MCF 10A (cell line): ENCODE data around the gene CAMK4. TPM values are rescaled to one million over a fixed set of nuclear protein-coding genes. Genes with fewer than 3 reads are reported as not detected.

Experiments
- BruUV-seq: library from RNA; stranded (reverse); fragments of 400-500 nt; replicated peaks from 2 replicates; lab custom pipeline; 2021; lab: Mats Ljungman, UMichigan
- CTCF ChIA-PET: fragments of 300-600 bp; sonication (Branson Sonifier 250); formaldehyde crosslinking; extraction: SDS; loops from one replicate; lab custom pipeline; 2021; ENCODE audit warnings: antibody characterized with exemption, inconsistent platforms; lab: Yijun Ruan, JAX
- POLR2A ChIA-PET: fragments of 300-600, 350-650 bp; sonication (Branson Sonifier 250); formaldehyde crosslinking; extraction: SDS; loops from one replicate; lab custom pipeline; 2020; ENCODE audit warnings: antibody characterized with exemption, inconsistent platforms; lab: Yijun Ruan, JAX
- DNase-seq: peaks from one replicate; pipeline ENCODE4 v3.0.0-alpha.2; 2018; ENCODE audit not compliant: unreplicated experiment
- H3K27ac Mint-ChIP-seq: one replicate; pipeline ENCODE4 v1.8.0; 2022; ENCODE audit warnings: mild to moderate bottlenecking, low read depth, mixed read lengths; ENCODE audit not compliant: unreplicated experiment
- H3K27me3 Mint-ChIP-seq: one replicate; pipeline ENCODE4 v1.8.0; 2022; ENCODE audit warnings: mixed read lengths; ENCODE audit not compliant: insufficient read depth, unreplicated experiment
- H3K36me3 Mint-ChIP-seq: one replicate; pipeline ENCODE4 v1.8.0; 2022; ENCODE audit warnings: mild to moderate bottlenecking, moderate library complexity, mixed read lengths; ENCODE audit not compliant: insufficient read depth, unreplicated experiment
- H3K4me1 Mint-ChIP-seq: one replicate; pipeline ENCODE4 v1.8.0; 2022; ENCODE audit warnings: mixed read lengths; ENCODE audit not compliant: insufficient read depth, unreplicated experiment
- H3K4me3 Mint-ChIP-seq: one replicate; pipeline ENCODE4 v1.8.0; 2022; ENCODE audit warnings: mild to moderate bottlenecking, moderate library complexity, mixed read lengths; ENCODE audit not compliant: unreplicated experiment
- H3K9me3 Mint-ChIP-seq: one replicate; pipeline ENCODE4 v1.8.0; 2022; ENCODE audit warnings: mixed read lengths; ENCODE audit not compliant: unreplicated experiment
- intact Hi-C: fragments of 100-400 bp; cut with micrococcal nuclease; formaldehyde crosslinking; loops from 2 replicates; pipeline ENCODE4 v1.14.1; 2022
- total RNA-seq: library from RNA; stranded (reverse); gene quantifications from 2 replicates; pipeline ENCODE4 v1.2.3, GENCODE V29; 2022
- TF ChIP-seq, protein P1 (sequence below): fragments of 200-600 bp; IDR thresholded peaks from one replicate; pipeline ENCODE4 v1.8.0; 2022; ENCODE audit warnings: antibody characterized with exemption, mild to moderate bottlenecking; ENCODE audit not compliant: unreplicated experiment

The CAMK4 gene
- total RNA-seq, 1 experiment from 2014 or later = 0.21 TPM

DNA sequence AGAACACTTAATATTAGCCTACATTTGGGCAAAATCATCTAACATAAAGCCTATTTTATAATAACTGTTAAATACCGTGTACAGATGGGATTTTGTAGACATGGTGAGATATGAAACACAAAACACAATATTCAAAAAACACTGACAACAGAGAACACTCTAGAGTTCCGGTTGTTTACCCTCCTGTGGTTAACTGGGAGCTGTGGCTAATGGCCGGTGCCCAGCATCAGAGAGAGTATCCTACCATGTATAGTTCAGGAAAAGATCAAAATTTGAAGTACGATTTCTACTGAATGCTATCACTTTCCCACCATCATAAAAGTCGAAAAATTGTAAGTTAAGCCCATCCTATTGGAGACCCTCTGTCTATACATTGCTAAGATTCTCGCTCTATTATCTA lies 2.4 kb downstream of the CAMK4 start:
- Mint-ChIP-seq H3K9me3 (no peaks in the 10 kb centered on the region), H3K36me3 (no peaks in the 10 kb centered on the region), H3K27ac (no peak overlapping the region), H3K4me3 (no peak overlapping the region), H3K4me1 (peaks cover 5% of the 10 kb centered on the region), H3K27me3 (peaks cover 16% of the 10 kb centered on the region)
- DNase-seq = no peak
- intact Hi-C loops = no loop called here
- BruUV-seq = no TSS peak
- TF ChIP-seq, protein P1, sequence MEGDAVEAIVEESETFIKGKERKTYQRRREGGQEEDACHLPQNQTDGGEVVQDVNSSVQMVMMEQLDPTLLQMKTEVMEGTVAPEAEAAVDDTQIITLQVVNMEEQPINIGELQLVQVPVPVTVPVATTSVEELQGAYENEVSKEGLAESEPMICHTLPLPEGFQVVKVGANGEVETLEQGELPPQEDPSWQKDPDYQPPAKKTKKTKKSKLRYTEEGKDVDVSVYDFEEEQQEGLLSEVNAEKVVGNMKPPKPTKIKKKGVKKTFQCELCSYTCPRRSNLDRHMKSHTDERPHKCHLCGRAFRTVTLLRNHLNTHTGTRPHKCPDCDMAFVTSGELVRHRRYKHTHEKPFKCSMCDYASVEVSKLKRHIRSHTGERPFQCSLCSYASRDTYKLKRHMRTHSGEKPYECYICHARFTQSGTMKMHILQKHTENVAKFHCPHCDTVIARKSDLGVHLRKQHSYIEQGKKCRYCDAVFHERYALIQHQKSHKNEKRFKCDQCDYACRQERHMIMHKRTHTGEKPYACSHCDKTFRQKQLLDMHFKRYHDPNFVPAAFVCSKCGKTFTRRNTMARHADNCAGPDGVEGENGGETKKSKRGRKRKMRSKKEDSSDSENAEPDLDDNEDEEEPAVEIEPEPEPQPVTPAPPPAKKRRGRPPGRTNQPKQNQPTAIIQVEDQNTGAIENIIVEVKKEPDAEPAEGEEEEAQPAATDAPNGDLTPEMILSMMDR = no peak
- CTCF ChIA-PET = interaction anchor here (1.2 kb wide), 1 partner anchor 12 kb away, joined by 3 read pairs; no protein-coding TSS in a partner anchor
- POLR2A ChIA-PET = interaction anchor here (0.8 kb wide), 1 partner anchor 285 kb away, joined by 3 read pairs; no protein-coding TSS in a partner anchor

DNA sequence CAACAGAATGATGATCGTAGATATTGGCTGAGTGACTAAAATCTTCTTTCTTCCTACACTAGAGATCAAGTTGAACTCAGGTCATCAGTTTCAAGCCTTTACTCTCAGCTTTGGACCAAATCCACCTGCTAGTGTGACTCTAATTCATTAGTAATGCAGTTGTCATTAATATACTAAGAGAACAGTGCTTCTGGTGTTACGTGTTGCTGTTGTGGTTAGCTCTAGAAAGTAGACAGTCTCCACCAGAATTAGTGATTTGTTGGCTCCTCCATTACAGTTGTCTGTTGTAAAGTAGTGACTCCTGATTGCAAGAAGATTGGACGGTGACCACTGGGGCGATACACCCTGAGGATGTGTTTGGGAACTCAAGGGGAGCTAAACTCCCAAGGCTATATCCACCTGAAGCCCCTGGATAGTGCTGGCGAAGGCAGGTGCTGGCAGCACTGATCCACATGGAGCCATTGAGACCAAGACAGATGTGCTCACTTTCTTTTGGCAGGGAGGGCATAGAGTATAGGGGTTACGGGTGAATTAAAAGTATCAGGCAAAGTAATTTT lies 3.1 kb downstream of the CAMK4 start:
- POLR2A ChIA-PET = interaction anchor here (0.6 kb wide), 1 partner anchor 23 kb away, joined by 3 read pairs; no protein-coding TSS in a partner anchor
- intact Hi-C loops = no loop called here
- DNase-seq = no peak

DNA sequence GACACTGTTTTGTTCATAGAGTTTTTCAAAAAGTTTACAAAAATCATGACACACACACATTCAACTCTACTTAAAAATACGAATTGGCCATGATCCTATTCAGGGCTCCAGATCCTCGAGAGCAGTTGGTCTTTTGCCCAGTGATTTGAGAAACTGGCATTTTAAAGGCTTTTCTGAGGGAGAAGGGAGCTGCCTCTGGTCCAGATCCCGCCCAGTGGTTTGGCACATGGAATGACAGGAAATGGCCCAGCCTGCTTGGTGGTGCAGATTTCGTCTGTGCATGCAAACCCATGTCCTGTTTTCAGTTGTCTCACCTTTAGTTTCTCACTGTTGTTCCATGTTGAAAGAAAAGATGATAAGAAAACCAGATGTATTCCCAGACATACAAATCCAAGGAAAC lies 3.6 kb downstream of the CAMK4 start:
- DNase-seq = peak; percentile 73
- Mint-ChIP-seq H3K27me3 (peaks cover 17% of the 10 kb centered on the region), H3K36me3 (no peaks in the 10 kb centered on the region), H3K4me1 (peaks cover 5% of the 10 kb centered on the region), H3K4me3 (no peak overlapping the region), H3K9me3 (no peaks in the 10 kb centered on the region), H3K27ac (no peak overlapping the region)
- intact Hi-C loops = no loop called here
- TF ChIP-seq, protein P1 = no peak
- ChIA-PET POLR2A (no interaction called here), CTCF (interaction anchor here (0.6 kb wide), 1 partner anchor 70 kb away, joined by 3 read pairs; no protein-coding TSS in a partner anchor)
- no TSS peak for BruUV-seq

More for the DNA sequence above, 3.1 kb downstream of the CAMK4 start:
- BruUV-seq = no TSS peak
- Mint-ChIP-seq H3K27ac (no peak overlapping the region), H3K9me3 (no peaks in the 10 kb centered on the region), H3K4me3 (no peak overlapping the region), H3K4me1 (peaks cover 5% of the 10 kb centered on the region), H3K36me3 (no peaks in the 10 kb centered on the region), H3K27me3 (peaks cover 16% of the 10 kb centered on the region)
- TF ChIP-seq, protein P1 = no peak
- CTCF ChIA-PET = interaction anchor here (0.6 to 1.2 kb wide), 3 partner anchors 8 to 71 kb away, joined by 3 read pairs; no protein-coding TSS in a partner anchor

DNA sequence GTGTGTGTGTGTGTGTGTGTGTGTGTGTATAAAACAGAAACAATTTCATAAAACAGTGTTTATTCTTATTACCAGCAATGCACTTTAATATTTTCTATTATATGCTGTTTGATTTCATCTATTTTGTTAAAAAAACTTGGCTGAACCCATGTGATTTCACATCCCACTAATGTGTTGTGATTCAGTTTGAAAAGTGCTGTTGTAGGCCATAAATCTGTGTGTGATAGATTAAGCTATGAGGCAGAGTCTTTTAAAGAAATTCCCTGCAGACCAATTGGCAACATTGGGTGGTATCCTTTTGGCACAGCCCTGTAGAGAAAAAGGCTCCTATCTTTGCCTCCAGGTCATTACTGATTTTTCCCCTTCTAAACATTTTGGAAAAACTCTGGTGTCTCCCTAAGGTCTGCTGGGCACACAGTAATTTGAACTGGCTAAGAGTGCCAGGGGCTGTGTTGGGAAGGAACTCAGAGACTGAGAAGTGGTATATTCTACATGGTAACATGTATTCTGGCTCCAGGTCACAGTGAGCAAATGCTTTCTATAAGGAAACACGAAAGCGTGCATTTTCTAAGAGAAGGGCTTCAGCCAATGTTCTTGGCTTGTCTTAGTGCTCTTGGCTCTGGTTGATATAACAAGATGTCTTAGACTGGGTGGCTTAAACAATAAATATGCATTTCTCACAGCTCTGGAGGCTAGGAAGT lies 4.5 kb downstream of the CAMK4 start:
- Mint-ChIP-seq H3K36me3 (no peaks in the 10 kb centered on the region), H3K27me3 (peaks cover 22% of the 10 kb centered on the region), H3K27ac (no peak overlapping the region), H3K4me3 (no peak overlapping the region), H3K9me3 (no peaks in the 10 kb centered on the region), H3K4me1 (no peaks in the 10 kb centered on the region)
- ChIA-PET CTCF (no interaction called here), POLR2A (no interaction called here)
- intact Hi-C loops = no loop called here
- TF ChIP-seq, protein P1 = no peak
- BruUV-seq = no TSS peak
- no peak for DNase-seq
